Kasumi-1 (cell line): ENCODE measurements around the gene RAP1GDS1.
"Not testable (repeated sequence)": the region's sequence is repeated elsewhere in the genome, so short reads cannot be mapped to it uniquely, and the experiment has no call there.

Source experiments
- DNase-seq, 2 experiments: peaks; one replicate each; lab custom pipeline; 2025; lab: John Stamatoyannopoulos, UW

The RAP1GDS1 gene

GRCh38 chr4:98287328-98287727 lies 26.1 kb downstream of the RAP1GDS1 start:
- DNase-seq: no peak

- not testable (repeated sequence) for DNase-seq
Observed at GRCh38 chr4:98288671-98289070, 27.5 kb downstream of the RAP1GDS1 start.

- DNase-seq: no peak
Observed at GRCh38 chr4:98289375-98289774, 28.2 kb downstream of the RAP1GDS1 start.

GRCh38 chr4:98290511-98290910 lies 29.3 kb downstream of the RAP1GDS1 start:
- no peak for DNase-seq

GRCh38 chr4:98293104-98293887 lies 32.1 kb downstream of the RAP1GDS1 start:
- no peak for DNase-seq

GRCh38 chr4:98298022-98298421 lies 36.8 kb downstream of the RAP1GDS1 start:
- DNase-seq: no peak

- no peak for DNase-seq
Observed at GRCh38 chr4:98300706-98301105, 39.5 kb downstream of the RAP1GDS1 start.

GRCh38 chr4:98305576-98305975 lies 44.4 kb downstream of the RAP1GDS1 start:
- DNase-seq: no peak

- no peak for DNase-seq
Observed at GRCh38 chr4:98310867-98311266, 49.7 kb downstream of the RAP1GDS1 start.

- no peak for DNase-seq
Observed at GRCh38 chr4:98311656-98312055, 50.5 kb downstream of the RAP1GDS1 start.

- no peak for DNase-seq
Observed at GRCh38 chr4:98314791-98315565, 53.8 kb downstream of the RAP1GDS1 start.

GRCh38 chr4:98318521-98318920 lies 57.3 kb downstream of the RAP1GDS1 start:
- DNase-seq: no peak

GRCh38 chr4:98319021-98319420 lies 57.8 kb downstream of the RAP1GDS1 start:
- no peak for DNase-seq

GRCh38 chr4:98326168-98326567 lies 65.0 kb downstream of the RAP1GDS1 start:
- no peak for DNase-seq

- DNase-seq: no peak
Observed at GRCh38 chr4:98327694-98328093, 66.5 kb downstream of the RAP1GDS1 start.

GRCh38 chr4:98329879-98330640 lies 68.9 kb downstream of the RAP1GDS1 start:
- DNase-seq: not testable (repeated sequence)

GRCh38 chr4:98332017-98332416 lies 70.8 kb downstream of the RAP1GDS1 start:
- no peak for DNase-seq

- DNase-seq: no peak
Observed at GRCh38 chr4:98334461-98334860, 73.3 kb downstream of the RAP1GDS1 start.

GRCh38 chr4:98338761-98339438 lies 77.7 kb downstream of the RAP1GDS1 start:
- DNase-seq: no peak

GRCh38 chr4:98341309-98341708 lies 80.1 kb downstream of the RAP1GDS1 start:
- DNase-seq: no peak

GRCh38 chr4:98343626-98344025 lies 82.4 kb downstream of the RAP1GDS1 start:
- DNase-seq: no peak

GRCh38 chr4:98345838-98346237 lies 84.7 kb downstream of the RAP1GDS1 start:
- DNase-seq: no peak
